ENCODE data around the gene RAB6A.

RAB6A gene

GRCh38 chr11:73653996-73654395 is 106.9 kb downstream of the RAB6A start:
- no peak for DNase-seq (ENCODE audit: low read depth)

GRCh38 chr11:73652856-73653559 is 107.9 kb downstream of the RAB6A start:
- DNase-seq (ENCODE audit: low read depth): no peak

- no peak for DNase-seq (ENCODE audit: low read depth)
Measured at GRCh38 chr11:73652046-73652730, 108.7 kb downstream of the RAB6A start.

GRCh38 chr11:73651661-73652045 is 109.2 kb downstream of the RAB6A start:
- DNase-seq (ENCODE audit: low read depth): no peak

GRCh38 chr11:73651252-73651651 is 109.6 kb downstream of the RAB6A start:
- DNase-seq (ENCODE audit: low read depth): no peak

- DNase-seq (ENCODE audit: low read depth): no peak
Measured at GRCh38 chr11:73650400-73650799, 110.5 kb downstream of the RAB6A start.

GRCh38 chr11:73649206-73649605 is 111.7 kb downstream of the RAB6A start:
- no peak for DNase-seq (ENCODE audit: low read depth)

GRCh38 chr11:73648571-73649046 is 112.3 kb downstream of the RAB6A start:
- DNase-seq (ENCODE audit: low read depth): no peak

GRCh38 chr11:73648121-73648520 is 112.8 kb downstream of the RAB6A start:
- no peak for DNase-seq (ENCODE audit: low read depth)

GRCh38 chr11:73647459-73648100 is 113.3 kb downstream of the RAB6A start:
- no peak for DNase-seq (ENCODE audit: low read depth)

- no peak for DNase-seq (ENCODE audit: low read depth)
Measured at GRCh38 chr11:73645972-73646631, 114.8 kb downstream of the RAB6A start, which contains the start of gene PLEKHB1. Gene PLEKHB1 (plus strand): TSS chr11:73646581. CDS start chr11:73646609, 28 bp downstream.

GRCh38 chr11:73645121-73645969 is 115.5 kb downstream of the RAB6A start:
- no peak for DNase-seq (ENCODE audit: low read depth)

GRCh38 chr11:73641668-73642067 is 119.2 kb downstream of the RAB6A start:
- no peak for DNase-seq (ENCODE audit: low read depth)

GRCh38 chr11:73640592-73640991 is 120.3 kb downstream of the RAB6A start:
- DNase-seq (ENCODE audit: low read depth): no peak

- no peak for DNase-seq (ENCODE audit: low read depth)
Measured at GRCh38 chr11:73637012-73637411, 123.9 kb downstream of the RAB6A start.

- DNase-seq (ENCODE audit: low read depth): no peak
Measured at GRCh38 chr11:73636249-73636648, 124.6 kb downstream of the RAB6A start.

- no peak for DNase-seq (ENCODE audit: low read depth)
Measured at GRCh38 chr11:73635721-73636120, 125.2 kb downstream of the RAB6A start.

GRCh38 chr11:73633999-73634398 is 126.9 kb downstream of the RAB6A start:
- no peak for DNase-seq (ENCODE audit: low read depth)

- DNase-seq (ENCODE audit: low read depth): no peak
Measured at GRCh38 chr11:73632996-73633395, 127.9 kb downstream of the RAB6A start.

- no peak for DNase-seq (ENCODE audit: low read depth)
Measured at GRCh38 chr11:73629907-73630306, 131.0 kb downstream of the RAB6A start.

GRCh38 chr11:73625696-73626318 is 135.1 kb downstream of the RAB6A start:
- peak; percentile 15 for DNase-seq (ENCODE audit: low read depth)
